Ovary (tissue), 3 donors: ENCODE results near the gene ST6GAL1.

Source experiments
- CTCF ChIP-seq, 3 donors: fragments of 450-650 bp in 2 of 3; fragments of 200-600 bp in 1 of 3; IDR thresholded peaks; one replicate each; pipeline versions ENCODE4 v1.5.1 to v1.8.0; 2016 to 2022; ENCODE audit warnings: antibody characterized with exemption in 3 of 3, mild to moderate bottlenecking in 1 of 3
- POLR2A ChIP-seq: fragments of 450-650 bp; IDR thresholded peaks from one replicate; pipeline ENCODE4 v1.6.1; 2017; ENCODE audit warnings: antibody characterized with exemption, mild to moderate bottlenecking, moderate library complexity
- donor health status: DM: no; HTN: no; CAD: no.

- no peak for TF ChIP-seq CTCF (IDR thresholded peaks at IDR 0.05)
- TF ChIP-seq POLR2A: no peak
Measured at GRCh38 chr3:186940967-186941366, 10.6 kb downstream of the ST6GAL1 start.
